Measurements from ENCODE around the gene C4orf50.

Gene C4orf50

DNA sequence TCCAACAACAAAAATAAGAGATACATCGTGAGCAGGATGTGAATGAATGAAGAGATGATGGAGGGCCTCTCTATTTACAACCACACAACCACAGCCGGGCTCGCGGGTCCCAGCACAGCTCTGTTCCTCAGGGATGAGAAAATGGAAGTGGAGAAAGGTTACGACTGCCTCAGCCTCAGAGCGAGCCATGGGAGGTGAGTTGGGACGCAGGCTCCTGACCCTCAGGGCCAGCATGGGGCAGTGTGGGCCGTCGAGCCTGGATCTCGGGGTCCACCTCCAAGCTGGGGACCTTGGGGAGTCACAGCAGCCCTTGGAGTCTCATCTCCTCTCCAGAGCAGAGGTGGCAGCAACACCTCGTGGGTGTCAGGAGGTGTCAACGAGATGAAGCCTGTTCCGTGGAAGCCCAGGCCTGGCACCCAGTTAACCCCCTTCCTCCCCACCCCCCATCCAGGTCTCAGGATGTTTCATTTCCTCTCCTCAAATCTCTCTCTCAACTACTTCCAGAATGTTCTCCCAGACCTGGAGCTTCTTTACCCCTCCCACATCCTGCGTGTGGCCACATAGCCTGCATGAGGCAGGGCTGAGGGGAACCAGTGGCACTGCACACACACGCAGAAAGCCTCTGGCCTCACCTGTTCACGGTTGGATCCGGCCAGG, 25.9 kb downstream of the C4orf50 start:
- no peak for DNase-seq (ENCODE audit: low read depth)

DNA sequence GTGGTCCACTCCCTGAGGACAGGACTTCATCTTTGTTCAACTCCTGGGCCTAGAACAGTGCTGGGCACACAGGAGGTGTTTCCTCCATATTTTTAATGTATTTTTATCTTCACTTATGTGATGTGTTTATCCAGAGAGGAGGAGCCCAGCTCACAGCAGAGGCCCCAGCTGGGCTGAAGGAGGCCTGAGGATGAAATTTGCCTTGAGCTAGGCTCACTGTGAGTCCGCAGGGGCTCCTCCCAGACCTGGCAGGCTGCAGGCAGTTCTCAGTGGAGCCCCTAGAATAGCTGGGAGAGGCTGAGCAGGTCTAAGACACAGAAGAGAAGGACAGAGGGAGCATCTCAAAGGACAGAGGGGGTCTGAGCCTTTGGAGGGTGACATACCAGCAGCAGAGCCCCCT, 26.8 kb downstream of the C4orf50 start:
- no peak for DNase-seq (ENCODE audit: low read depth)

GRCh38 chr4:5990446-5991160, 27.6 kb downstream of the C4orf50 start:
- DNase-seq (ENCODE audit: low read depth): no peak

- DNase-seq (ENCODE audit: low read depth): no peak
Measured at GRCh38 chr4:5989236-5990225, 28.7 kb downstream of the C4orf50 start.

DNA sequence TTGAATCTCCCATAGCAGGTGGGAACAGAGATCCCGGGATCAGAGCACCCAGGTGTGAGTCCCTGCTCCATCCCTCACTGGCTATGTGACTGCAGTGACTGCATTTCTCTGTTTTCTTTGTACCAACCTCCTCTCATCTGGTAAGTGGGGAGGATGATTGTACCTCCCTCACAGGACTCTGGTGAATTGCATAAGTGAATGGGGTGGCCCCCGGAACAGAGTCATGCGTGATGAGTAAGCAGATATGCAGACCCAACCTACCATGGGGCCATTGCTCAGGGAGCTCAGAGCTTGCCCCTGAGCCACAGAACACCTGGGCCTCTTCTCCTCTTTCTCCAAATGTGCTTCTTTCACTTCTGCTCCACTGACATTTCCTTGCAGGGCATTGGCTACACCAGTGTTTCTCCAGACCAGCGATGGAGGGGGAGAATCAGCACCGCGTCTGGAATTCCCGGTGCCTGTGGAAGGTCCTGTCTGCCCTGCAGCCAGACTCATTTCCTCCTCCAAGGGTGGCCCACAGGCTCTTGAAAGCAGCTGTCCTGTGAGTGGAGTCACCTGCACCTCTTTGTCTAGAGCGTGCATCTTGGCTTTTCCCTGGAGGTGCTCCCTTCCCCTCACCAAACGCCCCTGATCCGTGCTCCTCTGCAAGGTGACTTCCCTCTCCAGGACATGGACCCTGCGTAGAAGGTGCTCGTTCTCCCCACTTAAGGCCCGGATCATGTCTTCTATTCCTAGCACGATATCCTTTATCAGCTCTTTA, 30.0 kb downstream of the C4orf50 start:
- no peak for DNase-seq (ENCODE audit: low read depth)

- DNase-seq (ENCODE audit: low read depth): no peak
Measured at GRCh38 chr4:5984843-5985242, 33.4 kb downstream of the C4orf50 start.

DNA sequence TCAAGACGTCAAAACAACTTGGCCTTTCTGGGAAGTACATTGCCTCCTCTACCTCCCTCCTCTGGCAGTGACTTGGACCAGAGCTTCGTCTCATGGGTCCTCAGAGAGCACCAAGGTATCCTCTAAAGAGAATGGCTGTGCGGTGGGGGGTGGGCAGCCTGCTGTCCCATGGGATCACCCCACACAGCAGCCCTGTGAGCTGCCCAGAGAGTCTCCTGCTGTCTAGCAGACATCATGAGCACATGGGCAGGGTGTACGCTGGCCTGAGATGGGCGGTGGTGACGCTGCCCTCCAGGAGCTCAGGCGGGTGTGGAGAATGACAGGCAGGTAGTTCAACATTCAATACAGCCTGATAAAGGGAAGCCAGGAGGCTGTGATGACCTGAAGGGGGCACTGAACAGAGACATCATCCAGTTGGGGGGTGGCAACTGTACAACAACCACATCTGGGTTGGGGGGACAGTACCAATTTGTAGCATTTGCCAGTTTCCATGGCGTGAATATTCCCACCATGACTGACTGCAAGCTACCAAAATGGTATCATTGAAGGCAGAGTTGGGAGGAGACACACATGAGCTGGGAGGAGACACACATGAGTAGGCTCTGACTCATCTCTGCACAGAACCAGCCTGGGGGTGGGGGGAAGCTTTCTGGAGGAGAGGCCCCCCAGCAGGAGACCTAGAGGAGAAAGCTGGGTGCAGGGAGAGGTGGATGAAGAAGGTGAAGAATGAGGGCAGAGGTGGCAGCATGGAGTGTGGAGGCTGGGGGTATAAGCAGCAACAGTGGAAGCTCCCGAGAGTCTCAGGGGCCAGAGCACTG, 35.9 kb downstream of the C4orf50 start:
- no peak for DNase-seq (ENCODE audit: low read depth)

DNA sequence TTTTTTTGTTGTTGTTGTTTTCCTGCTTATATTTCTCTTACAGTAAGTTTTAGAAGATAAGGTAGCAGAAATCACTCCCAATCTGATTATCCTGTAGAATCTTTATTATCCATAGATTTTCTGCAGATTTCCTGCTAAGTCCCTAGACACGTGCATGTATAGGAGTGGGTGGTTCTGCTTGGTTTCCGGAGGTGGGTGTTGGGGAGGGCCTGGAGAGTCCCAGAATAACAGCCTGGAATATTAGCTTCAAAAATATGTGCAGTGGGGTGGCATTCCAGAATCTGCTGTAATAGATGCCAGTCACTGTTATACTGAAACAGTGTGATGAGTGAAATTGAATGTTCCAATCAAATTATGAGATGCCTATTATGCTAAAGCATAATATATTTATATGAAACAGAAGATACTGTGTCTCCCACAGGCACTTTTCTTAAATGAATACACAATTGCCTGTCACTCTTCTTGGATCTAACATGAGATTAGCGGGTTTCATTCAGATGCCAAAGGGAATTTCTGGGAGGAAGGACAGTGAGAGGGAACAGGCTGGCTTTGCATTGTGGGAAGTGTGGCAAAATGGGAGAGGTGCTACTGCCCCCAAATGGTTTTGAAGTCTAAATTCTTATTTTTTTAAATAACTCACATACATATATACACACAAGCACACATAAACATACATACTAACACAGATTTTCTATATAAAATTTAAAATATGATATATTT, 37.6 kb downstream of the C4orf50 start:
- DNase-seq (ENCODE audit: low read depth): no peak

DNA sequence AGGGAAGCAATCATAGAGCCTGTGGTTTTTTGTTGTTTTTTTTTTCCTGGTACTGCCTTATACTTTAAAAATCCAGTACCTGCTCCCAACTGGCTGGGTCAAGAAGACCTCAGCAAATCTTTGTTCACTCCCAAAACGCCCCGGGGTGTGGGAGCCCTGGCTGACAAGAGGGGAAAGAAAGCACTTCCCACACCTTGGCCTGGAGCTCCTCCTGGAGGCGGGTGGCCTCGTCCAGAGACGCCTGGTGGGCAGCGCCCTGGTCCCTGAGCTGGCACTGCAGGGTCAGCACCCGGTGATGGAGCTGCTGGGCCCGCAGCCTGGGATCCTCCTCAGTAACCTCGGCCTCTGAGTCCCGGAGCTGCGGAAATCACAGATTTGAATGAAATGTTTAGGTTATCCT, 38.2 kb downstream of the C4orf50 start:
- no peak for DNase-seq (ENCODE audit: low read depth)

- no peak for DNase-seq (ENCODE audit: low read depth)
Measured at GRCh38 chr4:5976921-5977320, 41.3 kb downstream of the C4orf50 start.

- no peak for DNase-seq (ENCODE audit: low read depth)
Measured at GRCh38 chr4:5976431-5976830, 41.8 kb downstream of the C4orf50 start.

- no peak for DNase-seq (ENCODE audit: low read depth)
Measured at GRCh38 chr4:5974321-5974720, 43.9 kb downstream of the C4orf50 start.

DNA sequence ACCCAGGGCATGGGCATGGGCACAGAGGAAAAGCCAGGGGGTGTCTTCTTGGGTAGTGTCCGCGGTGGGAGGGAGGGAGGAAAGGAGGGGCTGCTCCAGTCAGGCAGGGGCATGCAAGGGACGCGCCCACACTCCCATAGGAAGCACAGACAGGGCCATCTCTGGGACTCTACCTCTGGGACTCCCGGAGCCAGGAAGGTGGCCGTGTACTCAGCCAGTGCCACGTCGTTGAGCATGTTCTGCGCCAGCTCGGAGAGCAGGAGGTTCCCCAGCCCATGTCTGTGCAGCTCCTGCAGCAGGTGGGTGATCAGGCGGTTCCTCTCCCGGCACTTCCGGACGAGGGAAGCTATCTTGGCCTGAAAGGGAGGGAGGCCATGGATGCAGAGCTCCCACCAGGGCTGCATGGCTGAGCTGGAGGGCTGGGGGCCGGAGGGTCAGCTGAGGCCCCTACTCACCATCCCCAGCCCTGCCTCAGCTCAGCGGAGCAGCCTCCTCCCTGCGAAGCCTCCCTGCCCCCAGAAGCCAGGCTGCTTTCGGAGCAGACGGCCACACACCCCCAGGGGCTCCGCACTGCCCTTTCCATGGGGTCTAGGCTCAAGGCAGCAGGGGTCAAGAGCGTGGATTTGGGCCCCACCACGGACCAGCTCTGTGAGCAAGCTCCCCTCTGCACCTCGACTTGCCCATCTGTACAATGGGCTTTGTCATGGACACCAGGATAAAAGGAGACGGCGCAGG, 44.6 kb downstream of the C4orf50 start:
- DNase-seq (ENCODE audit: low read depth): no peak

GRCh38 chr4:5973033-5973432, 45.2 kb downstream of the C4orf50 start:
- no peak for DNase-seq (ENCODE audit: low read depth)

GRCh38 chr4:5972571-5972970, 45.7 kb downstream of the C4orf50 start:
- no peak for DNase-seq (ENCODE audit: low read depth)

- no peak for DNase-seq (ENCODE audit: low read depth)
Measured at GRCh38 chr4:5971078-5971450, 47.2 kb downstream of the C4orf50 start.

DNA sequence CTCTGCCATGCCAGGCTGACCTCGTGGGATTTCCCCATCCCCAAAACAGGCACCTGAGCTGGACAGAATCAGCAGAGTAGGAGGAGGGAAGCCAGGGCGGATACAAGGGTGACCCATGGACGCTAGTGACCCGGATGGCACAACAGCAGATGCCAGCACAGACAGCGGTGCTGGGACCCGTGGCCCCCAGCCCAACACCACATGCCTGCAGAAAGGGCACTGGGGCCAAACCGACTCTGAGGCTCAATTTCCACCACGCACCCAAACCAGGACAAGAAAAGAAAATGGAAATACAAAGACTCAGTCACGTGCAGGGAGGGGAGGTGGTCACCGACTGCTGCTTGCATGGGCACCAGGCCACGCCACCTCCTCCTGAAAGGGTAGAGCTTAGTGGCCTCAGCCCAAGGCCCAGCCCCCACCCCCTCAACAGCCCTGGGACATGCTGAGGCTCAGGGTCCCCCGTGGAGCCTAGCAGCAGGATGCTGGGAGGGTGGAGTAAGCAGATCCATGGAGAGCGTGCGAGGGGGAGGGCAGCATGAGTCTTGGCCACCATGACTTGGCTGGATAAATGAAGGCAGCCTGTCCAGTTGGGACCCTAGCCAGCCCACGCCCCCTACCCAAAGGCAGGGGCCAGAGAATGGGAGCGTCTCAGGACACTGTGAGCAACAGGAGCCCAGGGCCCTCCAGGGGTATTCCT, 47.7 kb downstream of the C4orf50 start:
- no peak for DNase-seq (ENCODE audit: low read depth)

GRCh38 chr4:5969777-5970176, 48.5 kb downstream of the C4orf50 start:
- no peak for DNase-seq (ENCODE audit: low read depth)

GRCh38 chr4:5969336-5969735, 48.9 kb downstream of the C4orf50 start:
- no peak for DNase-seq (ENCODE audit: low read depth)
